HG03097 (cell line): ENCODE results near the gene PLS1.
"Not testable (repeated sequence)": the region's sequence is repeated elsewhere in the genome, so short reads cannot be mapped to it uniquely, and the experiment has no call there.

ENCODE experiments used
- ATAC-seq: cut with Tn5 transposase; IDR thresholded peaks from one replicate; pipeline ENCODE4 v1.9.1; 2021; ENCODE audit not compliant: unreplicated experiment, low FRiP score

PLS1 gene, protein sequence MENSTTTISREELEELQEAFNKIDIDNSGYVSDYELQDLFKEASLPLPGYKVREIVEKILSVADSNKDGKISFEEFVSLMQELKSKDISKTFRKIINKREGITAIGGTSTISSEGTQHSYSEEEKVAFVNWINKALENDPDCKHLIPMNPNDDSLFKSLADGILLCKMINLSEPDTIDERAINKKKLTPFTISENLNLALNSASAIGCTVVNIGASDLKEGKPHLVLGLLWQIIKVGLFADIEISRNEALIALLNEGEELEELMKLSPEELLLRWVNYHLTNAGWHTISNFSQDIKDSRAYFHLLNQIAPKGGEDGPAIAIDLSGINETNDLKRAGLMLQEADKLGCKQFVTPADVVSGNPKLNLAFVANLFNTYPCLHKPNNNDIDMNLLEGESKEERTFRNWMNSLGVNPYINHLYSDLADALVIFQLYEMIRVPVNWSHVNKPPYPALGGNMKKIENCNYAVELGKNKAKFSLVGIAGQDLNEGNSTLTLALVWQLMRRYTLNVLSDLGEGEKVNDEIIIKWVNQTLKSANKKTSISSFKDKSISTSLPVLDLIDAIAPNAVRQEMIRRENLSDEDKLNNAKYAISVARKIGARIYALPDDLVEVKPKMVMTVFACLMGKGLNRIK

DNA sequence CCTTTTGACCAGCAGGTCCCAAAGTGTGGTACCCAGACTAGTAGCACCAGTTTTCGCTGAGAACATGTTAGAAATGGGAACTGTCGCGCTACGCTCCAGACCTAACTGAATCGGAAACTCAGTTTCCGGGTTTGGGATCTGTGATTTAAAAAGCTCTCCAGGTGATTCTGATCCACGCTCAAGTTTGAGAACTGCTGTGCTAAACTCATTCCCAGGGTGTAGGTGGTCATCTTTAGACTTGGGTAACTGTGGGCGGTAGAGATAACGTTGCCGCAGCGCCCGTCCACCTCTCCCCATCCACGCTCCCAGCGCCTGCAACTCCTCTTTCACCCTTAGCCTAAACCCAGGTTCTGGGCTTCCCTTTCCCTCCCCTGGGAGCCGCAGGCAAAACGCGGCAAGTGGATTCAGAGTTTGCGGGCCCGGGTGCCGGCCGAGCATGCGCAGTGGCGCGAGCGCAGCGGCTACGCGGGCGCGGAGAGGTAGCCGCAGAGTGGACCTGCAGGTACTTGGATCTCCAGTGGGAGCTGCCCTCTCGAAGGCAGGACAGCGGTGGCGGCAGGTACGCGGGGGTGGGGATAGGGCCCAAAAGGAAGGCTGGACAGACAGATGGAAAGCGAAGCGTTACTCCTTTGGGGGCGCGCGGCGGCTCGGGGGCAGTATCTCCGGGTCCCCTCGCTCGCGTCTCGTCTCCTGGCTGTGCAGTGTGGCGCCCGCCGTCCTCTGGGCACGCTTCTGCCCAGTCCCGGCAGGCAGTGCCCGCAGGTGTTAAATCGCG is at the start of gene PLS1:
Gene PLS1, plus strand, starts transcription at position 443 of the 775 bp plus-strand sequence. CDS start 67,845 bp downstream, outside the sequence.
- peak; percentile 94 for ATAC-seq

DNA sequence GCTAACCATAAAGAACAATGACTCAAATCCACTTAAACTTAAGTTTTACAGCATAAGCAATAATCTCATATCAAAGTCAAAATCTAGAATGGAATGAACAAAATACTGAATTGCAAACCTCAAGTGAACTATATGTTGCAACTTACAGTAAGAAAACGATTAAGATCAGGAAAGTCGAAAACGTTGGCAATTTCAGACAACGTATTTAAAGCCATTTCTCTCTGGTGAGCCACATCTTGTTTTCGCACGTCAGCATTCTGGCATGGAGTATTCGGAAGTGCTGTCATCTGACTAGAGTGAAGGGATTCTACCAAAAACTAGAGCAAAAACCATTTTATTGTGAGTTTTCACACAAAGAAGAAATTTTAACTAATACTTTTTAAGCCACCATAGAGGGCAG is 46.2 kb upstream of the PLS1 start:
- ATAC-seq: no peak

DNA sequence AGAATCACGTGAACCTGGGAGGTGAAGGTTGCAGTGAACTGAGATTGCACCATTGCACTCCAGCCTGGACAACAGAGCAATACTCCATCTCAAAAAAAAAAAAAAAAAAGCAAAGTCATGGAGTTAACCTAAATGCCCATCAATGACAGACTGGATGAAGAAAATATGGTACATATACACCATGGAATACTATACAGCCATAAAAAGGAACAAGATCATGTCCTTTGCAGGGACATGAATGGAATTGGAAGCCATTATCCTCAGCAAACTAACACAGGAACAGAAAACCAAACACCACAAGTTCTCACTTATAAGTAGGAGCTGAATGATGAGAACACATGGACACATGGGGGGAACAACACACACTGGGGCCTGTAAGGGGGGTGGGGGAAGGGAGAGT is 43.6 kb upstream of the PLS1 start:
- ATAC-seq: not testable (repeated sequence)

DNA sequence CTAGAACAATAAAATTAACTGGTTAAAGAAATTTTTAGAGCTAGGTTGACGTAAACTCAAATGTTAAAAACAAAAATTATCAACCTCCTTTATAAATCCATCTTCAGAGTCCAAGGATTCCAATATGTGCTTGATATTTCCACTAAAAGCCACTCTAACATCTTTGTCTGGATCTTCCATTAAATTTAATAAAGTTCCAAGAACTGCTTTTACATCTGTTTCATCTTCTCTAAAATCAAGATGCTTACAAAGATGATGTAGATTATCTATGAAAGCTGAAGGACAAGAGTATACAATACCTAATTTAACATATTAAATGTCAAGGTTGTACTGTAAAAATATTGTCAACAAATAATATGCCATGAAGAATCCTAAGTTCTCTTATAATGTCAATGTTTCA is 42.5 kb upstream of the PLS1 start:
- no peak for ATAC-seq

DNA sequence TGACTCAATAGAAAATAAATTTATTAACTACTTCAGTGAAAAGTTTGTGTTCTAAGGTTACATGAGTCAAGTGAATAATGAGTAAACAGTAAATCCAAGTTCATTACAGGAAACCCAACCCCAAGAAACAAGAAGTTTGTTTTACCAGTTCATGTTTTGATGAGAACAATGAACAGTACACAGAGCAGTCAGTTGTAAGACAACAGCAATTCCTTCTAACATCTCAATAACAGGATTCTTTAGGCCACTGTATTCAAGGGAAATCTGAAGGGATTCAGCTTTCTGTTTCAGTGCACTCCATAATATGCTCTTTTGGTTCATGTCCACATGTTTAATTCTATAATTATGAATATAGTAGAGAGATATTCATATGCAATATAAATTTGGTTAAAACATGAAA is 36.1 kb upstream of the PLS1 start:
- ATAC-seq: no peak

DNA sequence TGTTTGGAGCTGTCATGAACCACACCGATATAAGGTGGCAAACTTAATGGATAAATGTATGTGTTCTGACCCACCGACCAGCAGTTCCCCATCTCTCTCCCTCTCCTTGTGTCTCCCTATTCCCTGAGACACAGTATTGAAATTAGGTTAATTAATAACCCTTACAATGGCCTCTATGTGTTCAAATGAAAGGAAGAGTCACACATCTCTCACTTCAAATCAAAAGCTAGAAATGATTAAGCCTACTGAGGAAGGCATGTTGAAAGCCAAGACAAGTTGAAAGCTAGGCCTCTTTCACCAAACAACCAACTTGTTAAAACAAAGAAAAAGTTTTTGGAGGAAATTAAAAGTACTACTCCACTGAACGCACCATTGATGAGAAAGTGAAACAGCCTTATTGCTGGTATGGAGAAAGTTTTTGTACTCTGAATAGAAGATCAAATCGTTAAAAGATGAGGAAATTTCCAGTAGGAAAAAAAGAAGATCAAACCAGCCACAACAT is 32.6 kb upstream of the PLS1 start:
- ATAC-seq: no peak

DNA sequence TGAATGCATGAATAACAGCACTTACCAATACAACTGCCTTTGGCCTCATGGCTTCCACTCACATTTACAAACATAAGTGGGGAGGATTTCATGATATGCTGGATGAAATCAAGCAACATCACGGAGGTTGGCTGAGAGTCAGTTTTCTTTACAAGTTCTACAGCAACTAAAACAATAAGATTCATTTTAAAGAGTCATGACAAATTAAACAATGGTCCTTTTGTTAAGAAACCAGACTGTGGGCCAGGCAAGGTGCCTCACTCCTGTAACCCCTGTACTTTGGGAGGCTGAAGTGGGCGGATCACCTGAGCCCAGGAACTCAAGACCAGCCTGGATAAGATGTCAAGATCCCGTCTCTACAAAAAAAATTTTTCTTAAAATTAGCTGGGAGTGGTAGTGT is 30.1 kb upstream of the PLS1 start:
- no peak for ATAC-seq

DNA sequence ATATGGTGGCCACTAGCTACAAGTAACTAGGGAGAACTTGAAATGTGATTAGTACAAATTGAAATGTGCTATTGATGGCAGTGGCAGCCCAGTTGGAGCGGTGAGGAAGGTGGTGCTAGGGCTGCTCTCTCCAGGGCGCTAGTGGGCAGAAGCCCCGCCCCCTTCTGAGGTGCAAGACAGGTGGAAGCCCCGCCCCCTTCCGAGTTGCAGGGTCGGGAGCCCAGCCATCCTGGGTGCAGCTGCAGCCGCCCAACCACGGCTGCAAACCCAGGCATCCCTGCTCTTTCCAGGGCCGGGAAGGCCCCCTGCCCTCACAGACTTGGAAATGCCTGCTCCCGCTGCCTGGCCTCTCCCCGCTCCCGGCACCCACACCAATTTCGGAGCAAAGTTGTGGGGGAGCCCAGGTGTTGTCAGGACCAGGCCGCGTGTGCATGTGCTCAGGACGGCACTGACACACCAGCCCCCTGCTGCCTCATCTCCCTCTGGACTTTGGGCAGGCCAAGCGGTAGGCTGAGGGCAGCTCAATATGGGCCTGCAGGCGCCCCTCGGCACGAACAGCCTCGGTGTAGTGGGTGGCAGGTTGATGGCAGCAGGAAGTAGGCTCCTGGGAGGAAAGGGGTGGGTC is 27.7 kb upstream of the PLS1 start:
- ATAC-seq: no peak

DNA sequence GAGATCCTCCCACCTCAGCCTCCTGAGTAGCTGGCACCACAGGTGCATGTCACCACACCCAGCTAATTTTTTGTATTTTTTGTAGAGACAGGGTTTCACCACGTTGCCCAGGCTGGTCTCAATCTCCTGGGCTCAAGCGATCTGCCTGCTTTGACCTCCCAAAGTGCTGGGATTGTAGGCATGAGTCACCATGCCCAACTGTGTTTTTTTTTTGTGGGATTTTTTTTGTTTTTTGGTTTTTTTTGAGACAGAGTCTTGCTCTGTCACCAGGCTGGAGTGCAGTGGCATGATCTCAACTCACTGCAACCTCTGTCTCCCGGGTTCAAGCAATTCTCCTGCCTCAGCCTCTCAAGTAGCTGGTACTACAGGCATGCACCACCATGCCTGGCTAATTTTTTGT is 26.8 kb upstream of the PLS1 start:
- not testable (repeated sequence) for ATAC-seq

DNA sequence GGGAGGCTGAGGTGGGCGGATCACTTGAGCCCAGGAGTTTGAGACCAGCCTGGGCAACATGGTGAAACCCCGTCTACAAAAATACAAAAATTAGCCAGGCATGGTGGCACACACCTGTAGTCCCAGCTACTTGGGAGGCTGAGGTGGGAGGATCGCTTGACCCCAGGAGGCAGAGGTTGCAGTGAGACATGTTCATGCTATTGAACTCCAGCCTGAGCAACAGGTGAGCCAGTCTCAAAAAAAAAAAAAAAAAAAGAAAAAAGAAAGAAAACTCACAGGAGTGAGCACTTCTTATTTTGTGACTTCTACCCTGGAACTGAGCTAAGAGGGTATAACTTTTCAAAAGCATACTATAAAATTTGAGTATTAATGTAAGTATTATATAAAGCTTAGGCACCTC is 22.0 kb upstream of the PLS1 start:
- not testable (repeated sequence) for ATAC-seq

DNA sequence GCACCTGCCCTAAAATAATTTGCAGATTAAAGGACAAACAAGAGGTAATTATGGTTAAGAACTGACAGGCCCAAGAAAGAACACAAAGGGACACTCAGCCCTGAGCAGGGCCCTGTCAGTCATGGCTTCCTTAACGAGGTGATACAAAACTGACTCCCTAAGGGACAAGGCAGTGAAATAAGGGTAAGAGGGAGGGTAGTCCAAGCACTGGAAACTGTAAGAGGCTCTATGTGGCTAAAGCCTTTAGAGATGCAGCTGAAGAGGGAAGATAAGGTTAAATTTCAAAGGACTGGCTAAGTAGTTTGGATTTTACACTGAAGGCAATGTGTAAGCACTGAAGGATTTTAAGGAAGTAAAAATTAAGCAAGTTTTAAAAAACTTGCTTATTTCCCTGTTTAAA is 21.5 kb upstream of the PLS1 start:
- ATAC-seq: no peak

DNA sequence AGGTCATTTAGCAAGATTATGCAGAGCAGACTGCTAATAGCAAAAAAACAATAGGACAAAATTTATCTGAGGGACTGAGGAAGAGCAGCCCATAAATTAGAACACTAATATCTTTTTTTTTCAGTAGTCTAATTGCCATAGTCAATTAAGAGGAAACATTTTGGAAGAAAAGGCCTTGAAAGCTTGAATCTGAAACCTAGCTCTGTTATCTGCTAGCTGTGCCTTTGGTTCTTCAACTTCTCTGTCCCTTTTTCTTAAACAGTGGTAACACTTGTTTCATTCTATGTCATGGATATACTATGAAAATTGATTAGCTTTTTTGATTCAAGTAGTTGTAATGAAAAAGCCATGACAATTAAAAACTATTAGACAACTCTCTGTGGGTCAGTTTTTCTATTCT is 19.4 kb upstream of the PLS1 start:
- no peak for ATAC-seq

DNA sequence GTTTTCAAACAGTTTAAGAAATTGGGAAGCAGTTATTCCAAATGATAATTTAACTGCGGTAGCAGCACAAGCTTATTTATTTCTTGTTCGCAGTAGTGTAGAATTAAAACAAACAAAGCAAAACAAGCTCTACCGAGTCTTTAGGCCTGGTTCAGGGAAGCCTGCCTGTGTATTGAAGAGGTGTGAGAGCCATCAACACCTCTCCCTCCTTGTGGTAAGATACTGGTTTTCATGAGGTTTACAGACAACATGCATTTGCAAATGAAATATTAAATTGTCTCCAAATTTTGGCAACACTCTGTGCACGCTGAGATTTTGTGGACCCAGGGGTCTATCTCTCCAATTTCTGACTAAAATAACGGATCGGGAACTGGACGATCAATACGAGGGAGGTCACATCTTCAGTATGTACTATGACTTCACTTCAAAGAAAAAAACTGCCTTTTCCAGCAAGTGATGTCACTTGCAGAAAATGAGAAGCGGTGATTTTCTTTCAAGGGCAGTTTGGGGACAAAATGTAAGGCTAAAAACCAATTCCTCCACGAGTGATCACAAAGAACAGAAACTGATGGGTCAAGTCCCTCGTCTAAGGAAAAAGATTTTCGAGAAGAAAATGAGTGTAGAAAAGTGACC is 18.4 kb upstream of the PLS1 start:
- no peak for ATAC-seq

DNA sequence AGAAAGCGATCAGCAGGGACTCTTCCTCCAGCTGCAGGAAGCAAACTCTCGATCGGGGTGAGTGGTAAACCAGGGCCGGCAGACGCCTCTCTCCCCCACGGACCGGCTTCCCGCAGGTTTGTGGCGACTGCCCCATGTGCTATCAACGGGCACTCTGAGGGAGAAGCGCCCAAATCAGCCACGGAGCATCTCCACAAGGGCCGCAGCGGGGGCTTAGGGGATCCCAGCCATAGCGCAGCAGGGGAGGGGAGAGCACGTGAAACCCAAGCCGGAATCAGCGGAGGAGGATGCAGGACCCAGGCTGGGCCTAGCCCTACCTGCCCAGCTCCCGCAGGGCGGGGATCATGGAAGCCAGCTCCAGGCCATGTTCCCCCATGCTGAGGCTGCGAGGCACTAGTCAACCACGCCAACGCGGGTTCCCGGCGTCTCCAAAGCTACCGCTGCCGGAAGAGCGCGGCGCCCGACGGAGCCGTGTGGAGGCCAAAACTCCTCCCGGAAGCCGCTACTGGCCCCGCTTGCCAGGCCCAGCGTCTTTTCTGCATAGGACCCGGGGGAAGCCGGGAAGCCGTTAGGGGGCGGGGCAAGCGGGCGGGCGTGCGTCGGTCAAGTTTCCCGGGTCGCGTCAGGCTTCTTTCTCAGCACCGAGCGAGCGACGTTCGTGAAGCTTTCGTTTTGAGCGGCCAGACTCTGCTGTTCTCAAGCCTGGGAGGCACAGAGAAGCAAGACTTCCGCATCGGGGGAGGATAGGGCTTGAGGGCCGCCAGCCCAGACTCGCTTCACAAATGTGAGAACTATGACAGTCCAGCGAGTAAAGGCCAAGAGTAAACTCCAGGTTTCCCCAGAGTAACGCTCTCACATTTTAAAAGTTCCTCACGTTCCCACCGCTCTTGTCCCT is 17.6 kb upstream of the PLS1 start, which contains the start of gene ATR:
Gene ATR, minus strand, starts transcription at position 405 of the 895 bp plus-strand sequence. Its CDS starts 29 bp downstream, at position 376.
- peak; percentile 94 for ATAC-seq

DNA sequence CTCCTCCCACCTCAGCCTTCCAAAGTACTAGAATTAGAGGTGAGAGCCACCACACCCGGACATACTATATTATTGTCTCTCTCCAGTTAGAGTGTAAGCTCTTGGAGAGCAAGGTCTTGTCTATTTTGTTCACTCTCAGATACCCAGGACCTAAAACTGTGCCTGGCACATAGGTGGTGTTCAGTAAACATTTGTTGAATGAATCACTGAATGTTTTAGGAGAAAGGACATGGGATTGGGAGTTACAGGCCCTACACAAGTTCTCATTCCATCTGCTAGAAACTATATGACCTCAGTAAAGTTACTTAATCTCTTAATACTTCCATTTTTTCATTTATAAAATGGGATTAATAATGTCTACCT is 16.2 kb upstream of the PLS1 start:
- ATAC-seq: no peak

DNA sequence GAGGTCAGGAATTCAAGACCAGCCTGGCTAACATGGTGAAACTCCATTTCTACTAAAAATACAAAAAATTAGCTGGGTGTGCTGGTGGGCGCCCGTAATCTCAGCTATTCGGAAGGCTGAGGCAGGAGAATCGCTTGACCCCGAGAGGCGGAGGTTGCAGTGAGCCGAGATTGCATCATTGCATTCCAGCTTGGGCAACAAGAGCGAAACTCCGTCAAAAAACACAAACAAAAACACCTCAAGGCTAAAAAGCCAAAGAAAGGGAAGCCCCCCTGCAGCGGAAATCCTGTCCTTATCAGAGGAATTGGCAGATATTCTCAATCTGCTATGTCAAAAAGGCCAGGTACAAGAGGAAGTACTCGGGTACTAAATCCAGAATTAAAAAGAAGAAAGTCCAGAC is 15.1 kb upstream of the PLS1 start:
- ATAC-seq: not testable (repeated sequence)

DNA sequence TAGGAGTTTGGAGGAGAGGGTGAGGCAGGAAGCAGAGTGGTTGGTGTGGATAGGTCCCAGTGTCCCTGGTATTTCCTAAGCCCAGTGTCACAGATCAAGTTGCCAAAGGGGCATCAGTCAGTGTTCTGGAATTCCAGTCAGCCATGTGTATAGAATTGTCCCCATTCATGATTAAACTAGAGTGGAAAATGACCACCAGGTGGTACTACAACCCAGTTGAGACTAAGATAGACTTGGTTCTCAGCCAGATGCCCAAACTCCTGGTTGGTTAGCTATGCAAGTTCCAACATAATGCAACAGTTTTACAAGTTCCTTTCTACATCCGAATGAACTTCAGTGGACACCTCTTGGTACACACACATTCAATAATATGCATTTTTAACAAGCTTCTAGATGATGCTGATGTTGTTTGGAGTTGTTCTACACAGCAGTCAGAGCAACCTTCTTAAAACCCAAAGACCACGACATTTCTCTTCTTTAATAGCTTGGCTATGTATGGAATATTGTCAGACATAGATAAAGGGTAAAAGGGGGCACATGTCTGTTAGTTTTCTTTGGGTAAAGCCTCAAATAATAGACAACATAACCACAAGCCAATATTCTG is 9.3 kb upstream of the PLS1 start:
- ATAC-seq: no peak

DNA sequence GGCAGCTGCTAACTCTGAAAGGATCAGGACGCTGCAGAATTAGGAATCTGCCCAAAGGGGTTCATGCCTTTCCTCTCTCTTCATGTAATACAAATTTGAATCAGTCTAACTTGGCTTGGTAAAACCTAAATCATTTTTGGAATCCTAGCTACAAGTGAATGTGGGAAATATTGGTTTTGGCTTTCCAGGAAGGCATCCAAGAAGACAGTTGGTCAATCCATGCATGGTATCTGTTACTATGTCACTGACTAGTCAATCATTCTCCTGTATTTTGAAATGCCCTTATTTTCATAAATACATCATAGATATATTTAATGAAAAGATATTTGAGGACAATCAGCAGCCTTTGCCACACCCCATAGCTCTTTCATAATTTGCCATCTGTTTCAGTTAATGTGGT is 7.5 kb upstream of the PLS1 start:
- no peak for ATAC-seq

DNA sequence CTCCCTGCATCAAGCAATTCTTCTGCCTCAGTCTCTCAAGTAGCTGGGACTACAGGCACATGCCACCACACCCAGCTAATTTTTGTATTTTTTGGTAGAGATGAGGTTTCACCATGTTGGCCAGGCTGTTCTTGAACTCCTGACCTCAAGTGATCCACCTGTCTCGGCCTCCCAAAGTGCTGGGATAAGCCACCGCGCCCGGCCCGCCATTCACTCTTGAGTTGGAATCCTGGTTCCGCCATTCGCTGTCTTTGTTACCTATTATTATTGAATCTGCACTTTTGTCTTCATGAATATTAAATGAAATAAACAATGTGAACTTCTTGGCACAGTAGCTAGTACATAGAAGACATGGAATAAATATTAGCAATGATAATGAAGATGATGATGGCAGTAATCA is 3.9 kb upstream of the PLS1 start:
- ATAC-seq: not testable (repeated sequence)
